Stimulated activated CD8-positive, alpha-beta memory T cell treated with anti-CD3 and anti-CD28 coated beads, Interleukin-2, amount 100 ng/mL, for 48 hours (primary cell): ENCODE measurements around the gene RPP21.

ENCODE experiments used
- DNase-seq, 2 donors: peaks; one replicate each; pipeline ENCODE4 v3.0.0-alpha.2; 2020; ENCODE audit warnings: low read depth in 2 of 2

Gene RPP21

GRCh38 chr6:30344868-30345671 is at the start of gene RPP21:
Gene RPP21, plus strand, starts transcription at chr6:30345156. Its CDS starts 16 bp downstream, at chr6:30345172.
- DNase-seq = peak; percentile 82 to 84

GRCh38 chr6:30295837-30296236 is 49.1 kb upstream of the RPP21 start:
- DNase-seq = no peak

DNA sequence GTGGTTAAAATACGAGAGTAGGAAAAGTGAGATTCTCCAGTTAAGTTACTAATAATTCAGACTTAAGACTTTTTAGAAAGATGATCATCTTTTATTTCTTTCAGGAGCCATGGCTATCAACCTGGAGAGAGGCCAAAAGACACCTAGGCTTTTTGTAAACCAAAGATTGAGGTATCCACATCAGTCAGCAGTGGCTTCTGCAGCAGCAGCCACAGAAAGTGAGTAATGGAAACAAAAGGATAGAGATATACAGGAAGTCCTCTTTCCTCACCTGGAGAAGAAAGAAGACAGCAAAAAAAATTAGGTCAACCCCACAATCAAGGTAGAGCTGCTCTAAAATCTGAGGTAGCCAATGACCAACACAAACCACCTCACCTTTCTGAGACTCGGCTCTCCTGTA is 41.0 kb upstream of the RPP21 start:
- no peak for DNase-seq

DNA sequence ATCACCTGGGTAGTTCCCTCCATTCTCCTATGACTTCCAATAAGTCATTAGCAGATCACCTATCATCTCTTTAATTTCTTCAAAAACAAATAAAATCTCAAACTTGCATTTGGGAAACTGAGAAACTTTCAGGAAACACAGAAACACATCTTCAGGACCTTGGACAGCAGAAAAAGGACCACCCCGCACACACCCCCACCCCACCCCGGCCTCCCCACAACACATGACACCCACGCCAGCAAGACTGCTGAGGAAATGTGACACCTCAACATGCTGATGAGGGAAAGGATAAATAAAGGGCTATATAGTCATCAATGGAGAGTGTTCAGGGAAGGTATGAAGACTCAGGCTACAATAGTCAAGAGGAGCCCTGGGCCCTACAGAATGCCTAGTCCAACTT is 33.9 kb upstream of the RPP21 start:
- no peak for DNase-seq

DNA sequence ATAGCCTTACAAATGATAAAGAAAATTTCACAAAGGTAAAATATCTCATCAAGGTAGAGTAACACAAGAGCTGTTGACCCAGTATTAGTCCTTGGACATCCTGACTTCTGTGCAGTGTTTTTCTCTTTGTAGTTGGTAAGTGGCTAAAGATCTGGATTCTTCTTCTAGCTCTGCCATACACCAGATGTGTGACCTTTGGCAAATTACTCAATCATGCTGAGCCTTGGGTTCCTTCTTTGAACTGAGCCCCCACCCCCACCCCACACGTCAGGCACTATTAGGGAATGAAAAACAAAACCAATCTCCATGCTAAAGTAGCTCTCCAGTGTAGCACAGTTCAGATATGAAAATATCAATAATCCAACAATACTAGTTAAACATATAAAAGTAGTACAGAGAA is 33.3 kb upstream of the RPP21 start:
- no peak for DNase-seq

DNA sequence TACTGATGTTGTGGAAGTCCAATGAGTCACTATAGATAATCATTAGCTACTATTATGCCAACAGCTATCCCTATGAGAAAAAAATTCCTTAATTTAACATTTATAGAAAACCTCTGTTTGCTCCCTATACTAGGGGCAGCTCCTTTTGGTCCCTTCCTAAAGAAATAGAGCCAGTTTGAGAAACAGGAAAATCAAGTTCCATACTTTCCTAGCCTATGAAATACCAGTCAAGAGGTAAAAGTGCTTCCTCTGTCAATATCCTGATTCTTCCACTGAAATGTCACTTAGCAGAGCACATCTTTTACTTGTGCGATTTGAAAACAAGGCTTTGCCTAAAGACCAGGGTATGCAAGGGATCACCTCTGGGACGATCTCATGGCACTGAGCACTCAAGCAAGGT is 32.7 kb upstream of the RPP21 start:
- DNase-seq = no peak

- no peak for DNase-seq
Measured at GRCh38 chr6:30312676-30313321, 32.2 kb upstream of the RPP21 start.

DNA sequence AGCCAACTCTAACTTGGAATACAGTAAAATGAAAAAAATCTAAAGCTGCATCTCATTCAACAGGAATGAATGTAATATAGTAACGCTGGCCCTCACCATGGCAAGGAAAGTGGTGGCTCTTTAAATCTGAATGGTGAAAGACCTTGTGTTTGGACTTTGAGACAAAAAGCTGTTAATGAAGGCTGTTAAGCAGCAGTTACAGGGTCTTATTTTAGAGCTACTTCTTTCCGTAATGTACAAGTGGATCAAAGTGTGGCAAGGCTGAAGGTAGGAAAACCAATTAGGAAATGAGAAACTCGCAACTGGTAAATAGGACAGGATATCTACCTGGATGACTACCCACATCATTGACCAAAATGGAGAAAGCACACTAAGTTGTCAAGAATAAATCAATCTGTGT is 29.8 kb upstream of the RPP21 start:
- no peak for DNase-seq

GRCh38 chr6:30317913-30318589 is 26.9 kb upstream of the RPP21 start:
- DNase-seq = no peak

GRCh38 chr6:30319146-30319835 is 25.7 kb upstream of the RPP21 start:
- no peak for DNase-seq

DNA sequence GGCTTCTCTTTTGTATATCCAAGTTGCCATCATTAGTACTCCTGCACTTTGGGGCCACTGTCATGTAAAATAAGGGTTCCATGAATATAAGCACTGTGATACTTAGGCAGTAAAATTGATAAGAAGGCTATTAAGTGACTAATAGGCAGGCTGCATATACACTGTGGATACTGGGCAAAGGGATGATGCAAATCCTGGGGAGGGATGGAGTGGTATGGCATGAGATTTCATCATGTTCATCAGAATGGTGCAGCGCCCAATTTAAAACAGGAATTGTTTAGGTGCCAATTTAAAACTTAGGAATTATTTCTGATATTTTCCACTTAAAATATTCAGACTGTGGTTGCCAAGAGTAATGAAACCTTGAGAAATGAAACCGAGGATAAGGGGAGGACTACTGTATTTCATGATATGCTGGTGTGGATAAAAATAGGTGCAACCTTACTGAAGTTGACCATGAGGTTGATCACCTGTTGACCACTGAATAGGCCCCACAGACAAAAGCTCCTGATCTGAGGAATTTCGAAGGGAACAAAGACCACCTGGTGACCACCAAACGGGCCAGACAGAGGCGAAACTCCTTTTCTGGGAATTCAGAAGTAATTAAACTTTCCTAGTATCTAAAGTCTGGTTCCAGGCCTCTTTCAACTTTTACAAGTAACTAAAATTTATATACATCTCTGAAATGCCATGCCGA is 23.1 kb upstream of the RPP21 start:
- no peak for DNase-seq

GRCh38 chr6:30322527-30323501 is 22.1 kb upstream of the RPP21 start:
- DNase-seq = no peak

DNA sequence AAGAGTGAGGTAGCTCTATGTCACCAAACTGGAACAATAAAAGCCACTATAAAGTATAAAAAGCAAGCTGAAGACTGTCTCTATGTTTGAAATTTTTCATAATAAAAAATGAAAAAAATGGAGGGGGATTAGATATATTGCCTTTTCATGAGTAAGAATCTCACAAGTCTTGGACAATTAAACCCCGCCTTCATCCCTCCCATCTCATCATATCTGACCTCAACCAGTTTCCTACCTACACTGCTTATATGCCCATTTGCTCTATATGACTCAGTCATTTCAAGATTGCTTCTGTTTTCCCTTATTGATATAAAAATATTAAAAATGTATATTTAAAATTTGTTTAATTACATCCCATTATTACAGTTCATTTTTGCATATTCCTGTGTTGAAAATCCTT is 21.1 kb upstream of the RPP21 start:
- DNase-seq = no peak

DNA sequence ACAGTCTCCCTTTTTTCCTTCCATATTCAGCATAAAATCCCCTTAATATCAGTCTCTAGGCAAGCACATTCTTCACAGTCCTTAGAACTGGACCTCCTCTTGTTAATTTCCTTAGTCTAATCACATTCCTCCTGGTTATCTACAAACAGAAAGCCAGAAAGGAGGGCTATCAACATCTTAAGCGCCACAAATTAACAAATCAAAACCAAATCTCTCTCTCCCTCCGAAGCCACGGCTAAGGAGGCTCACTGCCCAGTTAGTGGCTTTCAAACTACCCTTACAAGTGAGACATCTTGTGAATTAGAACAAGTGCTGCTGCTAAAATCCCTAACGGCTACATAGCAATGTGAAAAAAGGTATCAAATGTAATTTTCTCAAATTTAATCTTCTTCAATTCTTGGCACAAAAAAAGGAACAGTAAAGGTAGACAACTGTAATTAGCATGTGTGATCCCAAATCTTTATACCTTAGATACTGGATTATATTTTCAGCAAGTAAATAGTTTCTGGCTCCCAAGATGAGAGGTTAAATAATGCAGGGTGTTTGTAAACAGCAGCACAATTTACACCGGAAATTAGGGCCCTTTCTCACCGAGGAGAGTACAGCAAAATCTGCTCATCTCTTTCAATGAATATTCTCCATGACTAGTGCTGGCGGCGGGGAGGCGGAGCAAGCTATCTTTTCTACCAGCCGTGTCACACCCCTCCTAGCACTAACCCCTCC is 19.6 kb upstream of the RPP21 start:
- no peak for DNase-seq

DNA sequence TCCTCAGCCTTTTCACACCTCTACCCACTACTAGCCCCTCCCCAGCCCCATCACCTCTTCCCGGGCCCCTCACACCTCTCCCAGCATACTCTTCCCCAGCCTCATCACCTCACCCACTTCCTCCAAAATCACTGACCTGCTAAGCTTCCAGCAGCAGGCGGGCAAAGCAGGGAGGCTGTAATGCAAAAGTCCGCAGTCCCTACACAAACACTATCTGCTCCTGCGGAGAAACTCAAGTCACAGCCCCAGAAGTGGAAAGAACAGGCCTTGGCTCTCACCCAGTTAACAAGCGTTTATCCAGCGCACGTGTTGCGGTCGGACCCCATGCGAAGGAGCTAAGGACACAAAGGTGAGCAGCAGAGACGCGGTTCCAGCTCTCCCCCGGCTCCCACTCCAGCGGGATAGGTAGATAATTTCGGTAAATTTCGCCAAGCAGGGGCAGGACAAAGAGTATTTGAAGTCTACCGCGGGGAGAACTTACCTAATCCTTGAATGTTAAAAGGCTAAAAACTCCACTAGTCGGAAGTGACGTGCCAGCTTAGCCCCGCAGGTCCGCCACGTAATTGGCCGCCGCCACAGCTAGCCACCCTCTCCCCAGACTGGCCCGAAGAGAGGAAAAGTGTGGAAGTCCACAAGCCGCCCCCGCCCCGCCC is 19.0 kb upstream of the RPP21 start:
- peak; percentile 63 to 78 for DNase-seq

GRCh38 chr6:30326526-30327231 is 18.3 kb upstream of the RPP21 start, which contains the start of gene TRIM39:
Gene TRIM39, plus strand, starts transcription at chr6:30326927. Its CDS starts 2,391 bp downstream, at chr6:30329318.
- DNase-seq = peak; percentile 77 to 87

DNA sequence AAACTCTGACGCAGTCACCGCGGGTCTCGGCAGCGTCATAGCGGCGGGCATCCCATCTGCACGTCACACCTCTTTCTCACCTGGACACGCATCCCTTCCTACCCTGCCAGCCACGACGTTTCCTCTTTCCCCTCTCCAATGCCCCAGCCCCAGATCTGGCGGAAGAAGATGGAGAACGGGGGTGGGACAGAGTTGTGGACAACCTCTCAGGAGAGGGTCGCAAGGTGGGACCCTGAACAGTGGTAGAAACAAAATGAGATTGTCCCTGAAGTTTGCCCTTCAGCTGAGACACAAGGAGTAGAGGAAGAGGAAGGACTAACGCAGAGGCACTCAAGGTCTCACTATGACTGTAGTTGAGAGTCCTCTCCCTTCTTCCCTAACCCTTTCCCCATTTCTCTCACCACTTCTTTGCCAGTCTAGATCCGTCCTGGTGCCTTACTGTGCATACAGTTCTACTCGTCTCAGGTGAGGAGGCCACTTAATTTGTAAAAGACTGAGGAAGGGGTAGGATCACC is 17.7 kb upstream of the RPP21 start:
- no peak for DNase-seq

- no peak for DNase-seq
Measured at GRCh38 chr6:30328397-30328796, 16.6 kb upstream of the RPP21 start.
